ENCODE data around the gene CSNK2A1.

The CSNK2A1 gene

GRCh38 chr20:427849-428657, 115.5 kb downstream of the CSNK2A1 start:
- no peak for DNase-seq

DNA sequence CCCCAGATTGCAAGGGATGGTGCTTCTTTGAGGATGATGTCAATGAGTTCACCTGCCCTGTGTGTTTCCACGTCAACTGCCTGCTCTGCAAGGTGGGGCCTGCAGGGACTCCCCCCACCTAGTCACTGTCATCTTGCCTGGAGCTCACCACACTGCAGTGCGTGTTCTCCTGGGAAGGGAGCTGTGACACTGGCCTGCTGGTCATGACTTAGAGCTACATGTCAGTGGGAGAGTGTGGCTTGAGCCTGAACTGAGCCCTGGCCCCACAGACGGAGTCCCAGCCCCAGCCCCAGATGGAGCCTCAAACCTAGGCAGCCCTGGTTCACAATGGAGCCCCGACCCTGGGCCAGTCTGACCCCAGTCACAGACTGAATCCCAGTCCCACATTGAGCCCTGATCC, 116.2 kb downstream of the CSNK2A1 start:
- DNase-seq, result no peak

DNA sequence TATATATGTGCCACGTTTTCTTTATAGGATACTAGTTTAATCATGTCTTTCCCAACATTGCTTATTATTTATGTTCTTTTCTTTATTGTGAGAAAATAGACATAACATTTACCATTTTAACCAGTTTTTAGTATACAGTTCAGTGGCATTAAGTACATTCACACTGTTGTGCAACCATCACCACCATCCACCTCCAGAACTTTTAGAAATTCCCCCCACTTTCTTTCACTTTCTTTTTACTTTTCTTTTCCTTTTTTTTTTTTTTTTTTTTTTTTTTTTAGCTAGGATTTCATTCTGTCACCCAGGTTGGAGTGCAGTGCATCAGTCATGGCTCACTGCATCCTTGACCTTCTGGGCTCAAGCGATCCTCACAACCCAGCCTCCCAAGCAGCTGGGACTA, 117.0 kb downstream of the CSNK2A1 start:
- DNase-seq, result no peak

All from NCI-H2081 treated with DMSO at 0.1 percent for 48 hours (cell line).